NCI-H2081 (cell line): ENCODE data around the gene ZC3H15.
A peak's percentile ranks its signal among the peaks of the same experiment; 100 is the strongest.
"Not testable (repeated sequence)": the region's sequence is repeated elsewhere in the genome, so short reads cannot be mapped to it uniquely, and the experiment has no call there.

Experiments
- DNase-seq, 2 experiments: peaks; one replicate each; lab custom pipeline; 2025; lab: John Stamatoyannopoulos, UW

ZC3H15 gene

GRCh38 chr2:186485871-186486650 is at the start of gene ZC3H15:
TSS of gene ZC3H15 (plus strand) at chr2:186486260. CDS start at chr2:186486383, 123 bp downstream.
- DNase-seq: peak; percentile 99

DNA sequence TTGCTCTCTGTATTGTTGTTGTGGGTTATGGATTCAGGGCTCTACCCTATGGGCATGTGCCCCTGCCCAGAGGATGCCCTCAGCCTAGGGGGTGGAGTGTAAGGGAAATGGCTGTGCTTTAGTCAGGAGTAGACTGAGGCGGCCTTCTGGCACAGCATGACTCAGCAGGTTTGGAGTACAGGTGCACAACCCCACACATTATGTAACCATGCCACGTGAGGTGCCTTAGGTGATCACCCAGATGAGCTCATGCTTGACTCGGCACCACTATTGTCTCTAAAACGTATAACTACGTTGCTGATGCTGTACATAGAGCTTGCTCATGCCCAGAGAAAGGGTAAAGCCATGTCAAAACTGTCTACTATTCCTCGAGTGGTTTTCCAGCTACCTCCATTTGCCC is 48.3 kb upstream of the ZC3H15 start:
- DNase-seq: no peak

- DNase-seq: not testable (repeated sequence)
Observed at GRCh38 chr2:186439673-186440095, 46.4 kb upstream of the ZC3H15 start.

GRCh38 chr2:186440506-186440905 is 45.6 kb upstream of the ZC3H15 start:
- no peak for DNase-seq

DNA sequence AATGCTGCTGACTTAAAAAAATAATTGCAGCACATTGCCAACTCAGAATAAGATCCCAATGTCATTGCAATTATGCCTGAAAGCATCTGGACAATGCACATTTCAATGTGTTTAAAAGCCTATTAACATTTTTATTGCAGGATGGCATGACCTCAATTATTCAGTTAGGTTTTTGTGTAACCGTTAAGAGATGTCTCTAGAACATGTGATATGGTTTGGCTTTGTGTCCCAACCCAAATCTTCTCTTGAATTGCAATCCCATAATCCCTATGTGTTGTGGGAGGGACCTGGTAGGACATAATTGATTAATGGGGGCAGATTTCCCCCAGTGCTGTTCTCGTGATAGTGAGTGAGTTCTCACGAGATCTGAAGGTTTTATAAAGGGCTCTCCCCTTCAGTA is 43.2 kb upstream of the ZC3H15 start:
- DNase-seq: no peak

GRCh38 chr2:186443851-186444250 is 42.2 kb upstream of the ZC3H15 start:
- peak in 1 of 2 experiments; percentile 8 for DNase-seq

- DNase-seq: no peak
Observed at GRCh38 chr2:186445506-186445905, 40.6 kb upstream of the ZC3H15 start.

DNA sequence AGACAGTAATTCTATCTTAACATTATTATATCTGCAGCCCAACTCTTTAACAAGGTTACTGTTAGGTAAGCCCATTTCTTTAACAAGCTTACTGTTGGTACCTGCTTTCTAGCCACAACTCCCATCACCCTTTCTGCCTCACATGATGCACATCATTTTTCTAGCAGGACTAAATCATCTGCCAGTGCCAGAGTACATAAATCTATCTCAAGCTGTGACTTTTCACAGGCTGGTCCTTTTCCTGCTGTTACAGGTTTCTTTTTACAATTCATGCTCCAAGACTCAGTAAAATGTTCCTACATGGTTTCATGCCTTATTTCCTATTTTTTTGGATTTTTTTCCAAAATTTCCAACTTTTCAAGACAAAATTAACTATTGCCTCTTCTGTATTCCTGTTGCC is 30.4 kb upstream of the ZC3H15 start:
- no peak for DNase-seq

- DNase-seq: no peak
Observed at GRCh38 chr2:186456941-186457340, 29.1 kb upstream of the ZC3H15 start.

- no peak for DNase-seq
Observed at GRCh38 chr2:186457908-186458307, 28.2 kb upstream of the ZC3H15 start.

DNA sequence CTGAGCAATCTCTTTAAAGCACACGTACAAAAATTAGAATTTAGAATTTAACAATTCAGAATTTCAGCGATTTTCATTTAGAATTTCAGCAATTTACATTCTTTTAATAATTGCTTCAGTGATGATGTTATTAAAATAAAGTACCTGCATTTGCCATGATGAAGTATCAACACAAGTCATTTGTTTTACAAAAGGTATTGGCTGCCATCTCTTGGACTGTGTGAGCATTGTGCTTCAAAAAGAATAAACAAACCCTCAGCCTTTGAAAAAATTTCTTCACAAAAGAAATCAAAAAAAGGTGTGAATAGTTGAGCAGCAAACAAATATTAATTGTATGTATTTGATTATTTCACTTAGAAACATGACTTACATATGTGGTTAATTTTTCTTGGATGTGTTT is 27.1 kb upstream of the ZC3H15 start:
- peak; percentile 51 to 66 for DNase-seq

- DNase-seq: peak in 1 of 2 experiments; percentile 45
Observed at GRCh38 chr2:186460465-186460864, 25.6 kb upstream of the ZC3H15 start.

DNA sequence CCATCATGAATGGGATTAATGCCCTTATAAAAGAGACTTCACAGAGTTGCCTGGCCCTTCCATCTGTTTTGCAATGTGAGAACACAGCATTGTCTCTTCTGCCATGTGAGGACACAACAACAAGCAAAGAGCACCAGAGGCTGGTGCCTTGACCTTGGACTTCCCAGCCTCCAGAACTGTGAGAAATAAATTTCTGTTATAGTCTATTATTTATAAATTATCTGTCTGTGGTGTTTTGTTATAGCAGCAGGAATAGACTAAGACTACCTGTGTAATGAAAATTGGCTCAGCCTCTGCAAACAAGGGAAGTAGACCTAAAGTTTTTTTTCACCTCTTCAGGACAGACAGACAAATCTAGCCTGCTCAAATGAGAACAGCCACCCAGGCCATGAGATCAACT is 19.3 kb upstream of the ZC3H15 start:
- no peak for DNase-seq

- no peak for DNase-seq
Observed at GRCh38 chr2:186467421-186467820, 18.6 kb upstream of the ZC3H15 start.

DNA sequence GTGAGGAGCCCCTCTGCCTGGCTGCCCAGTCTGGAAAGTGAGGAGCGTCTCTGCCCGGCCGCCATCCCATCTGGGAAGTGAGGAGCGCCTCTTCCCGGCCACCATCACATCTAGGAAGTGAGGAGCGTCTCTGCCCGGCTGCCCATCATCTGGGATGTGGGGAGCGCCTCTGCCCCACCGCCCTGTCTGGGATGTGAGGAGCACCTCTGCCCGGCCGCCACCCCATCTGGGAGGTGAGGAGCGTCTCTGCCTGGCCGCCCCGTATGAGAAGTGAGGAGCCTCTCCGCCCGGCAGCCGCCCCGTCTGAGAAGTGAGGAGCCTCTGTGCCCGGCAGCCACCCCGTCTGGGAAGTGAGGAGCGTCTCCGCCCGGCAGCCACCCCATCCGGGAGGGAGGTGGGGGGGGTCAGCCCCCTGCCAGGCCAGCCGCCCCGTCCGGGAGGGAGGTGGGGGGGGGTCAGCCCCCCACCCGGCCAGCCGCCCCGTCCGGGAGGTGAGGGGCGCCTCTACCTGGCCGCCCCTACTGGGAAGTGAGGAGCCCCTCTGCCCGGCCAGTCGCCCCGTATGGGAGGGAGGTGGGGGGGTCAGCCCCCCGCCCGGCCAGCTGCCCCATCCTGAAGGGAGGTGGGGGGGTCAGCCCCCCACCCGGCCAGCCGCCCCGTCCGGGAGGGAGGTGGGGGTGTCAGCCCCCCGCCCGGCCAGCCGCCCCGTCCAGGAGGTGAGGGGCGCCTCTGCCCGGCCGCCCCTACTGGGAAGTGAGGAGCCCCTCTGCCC is 13.2 kb upstream of the ZC3H15 start:
- not testable (repeated sequence) for DNase-seq

DNA sequence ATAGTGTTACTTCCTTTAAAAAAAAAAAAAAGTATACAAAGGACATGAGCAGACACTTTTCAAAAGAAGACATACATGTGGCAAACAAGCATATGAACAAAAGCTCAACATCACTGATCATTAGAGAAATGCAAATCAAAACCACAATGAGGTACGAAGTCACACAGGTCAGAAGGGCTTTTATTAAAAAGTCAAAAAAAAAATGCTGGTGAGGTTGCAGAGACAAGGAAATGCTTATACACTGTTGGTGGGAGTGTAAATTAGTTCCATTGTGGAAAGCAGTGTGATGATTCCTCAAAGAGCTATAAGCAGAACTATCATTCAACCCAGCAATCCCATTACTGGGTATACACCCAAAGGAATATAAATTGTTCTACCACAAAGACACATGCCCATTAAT is 11.8 kb upstream of the ZC3H15 start:
- DNase-seq: not testable (repeated sequence)

DNA sequence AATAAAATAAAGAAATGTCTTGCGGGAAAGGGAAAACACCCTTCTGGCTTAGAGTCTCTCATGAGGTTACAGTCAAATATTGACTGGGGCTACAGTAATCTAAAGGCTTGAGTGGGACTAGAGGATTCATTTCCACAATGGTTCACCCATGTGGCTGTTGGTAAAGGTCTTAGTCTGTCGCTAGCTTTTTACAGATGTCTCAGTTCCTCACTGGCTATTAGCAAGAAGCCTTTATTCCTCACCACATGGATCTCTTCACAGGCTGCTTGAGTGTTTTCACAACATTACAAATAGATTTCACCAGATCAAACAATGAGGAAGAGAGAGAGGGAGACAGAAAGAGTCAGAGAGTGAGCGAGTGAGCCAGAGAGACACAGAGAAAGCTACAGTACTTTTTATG is 8.3 kb upstream of the ZC3H15 start:
- no peak for DNase-seq

GRCh38 chr2:186480991-186481390 is 5.1 kb upstream of the ZC3H15 start:
- DNase-seq: no peak

DNA sequence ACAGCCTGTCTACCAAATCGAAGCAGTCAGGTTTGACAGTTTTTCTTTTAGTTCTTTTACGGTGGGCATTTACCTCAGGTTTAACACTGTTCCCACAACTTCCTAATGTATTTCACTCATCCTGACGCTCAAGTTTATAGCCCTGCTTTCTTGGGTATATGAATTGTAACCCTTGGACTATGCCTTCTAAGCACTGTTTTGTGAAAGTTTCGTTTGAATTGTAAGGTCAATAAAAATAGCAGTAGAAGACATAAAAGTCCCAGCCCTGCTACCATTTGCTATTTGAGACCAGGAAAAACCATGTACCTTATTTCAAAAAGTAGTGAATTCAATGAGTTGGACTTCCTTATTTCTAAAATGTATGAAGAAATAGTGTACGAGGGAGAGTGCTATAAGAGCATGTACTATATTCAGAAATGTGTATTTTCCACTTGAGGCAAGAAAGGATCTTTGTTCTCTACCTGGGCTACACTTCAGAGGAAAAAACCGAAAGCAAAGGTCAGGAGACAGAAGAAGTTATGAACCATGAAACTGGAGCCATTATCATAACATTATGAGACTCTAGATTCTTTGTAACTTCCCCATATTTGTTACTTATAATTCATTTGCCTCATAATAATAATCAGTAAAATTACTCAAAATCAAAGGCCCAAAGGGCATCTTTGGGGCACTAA is 1.9 kb upstream of the ZC3H15 start:
- DNase-seq: no peak

DNA sequence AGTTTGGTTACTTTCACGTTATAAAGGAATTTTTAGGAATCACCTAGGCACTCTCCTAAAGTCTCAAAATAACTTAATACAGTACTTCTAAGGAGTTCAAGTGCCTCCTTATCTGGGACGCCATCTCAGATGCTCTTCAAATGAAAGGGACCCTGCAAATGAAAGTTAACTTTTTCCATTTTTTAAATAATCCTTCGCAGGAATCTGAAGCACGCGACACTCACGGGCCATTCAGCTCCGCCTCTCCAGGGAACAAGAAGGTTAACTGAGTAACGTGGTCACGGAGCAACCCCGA is 537 bp upstream of the ZC3H15 start:
- no peak for DNase-seq

- DNase-seq: peak in 1 of 2 experiments; percentile 4
Observed at GRCh38 chr2:186486651-186487647, 889 bp downstream of the ZC3H15 start.
